Measurements from ENCODE around the gene IAPP.
A peak's percentile ranks its signal among the peaks of the same experiment; 100 is the strongest.

The IAPP gene

GRCh38 chr12:21372602-21373001 is at the start of gene IAPP:
Gene IAPP, plus strand, starts transcription at chr12:21372902. Its CDS starts 450 bp downstream, at chr12:21373352.
- H3K9me3 ChIP-seq (ENCODE audit: control insufficient read depth, insufficient read depth, low read length) = no peaks in the 10 kb centered on the region
- no peaks in the 10 kb centered on the region for H3K27me3 ChIP-seq (ENCODE audit: control insufficient read depth, insufficient read depth, low read length)
- no peak within 1 kb of the TSS for H3K27ac ChIP-seq (ENCODE audit: low read depth, low read length)
- H3K4me1 ChIP-seq (ENCODE audit: control insufficient read depth, insufficient read depth, low read length) = 0 out of 2 replicates have a peak, but pooled peaks cover 8% of the 10 kb centered on the region
- H3K9ac ChIP-seq (ENCODE audit: low read depth, low read length) = no peak within 1 kb of the TSS
- H3K4me3 ChIP-seq (ENCODE audit: low read depth, low read length) = no peak within 1 kb of the TSS
- H3K36me3 ChIP-seq (ENCODE audit: control insufficient read depth, insufficient read depth, low read length) = no peaks in the 10 kb centered on the region

- Histone ChIP-seq H3K9me3 (ENCODE audit: control insufficient read depth, insufficient read depth, low read length) (peaks cover 45% of the 10 kb centered on the region), H3K9ac (ENCODE audit: low read depth, low read length) (no peak overlapping the region; the same call in 1 of the 2 replicates), H3K4me3 (ENCODE audit: low read depth, low read length) (no peak overlapping the region; the same call in 1 of the 2 replicates), H3K36me3 (ENCODE audit: control insufficient read depth, insufficient read depth, low read length) (no peaks in the 10 kb centered on the region; the same call in 1 of the 2 replicates), H3K4me1 (ENCODE audit: control insufficient read depth, insufficient read depth, low read length) (peaks cover 25% of the 10 kb centered on the region), H3K27ac (ENCODE audit: low read depth, low read length) (peak overlapping the region; percentile 92), H3K27me3 (ENCODE audit: control insufficient read depth, insufficient read depth, low read length) (no peaks in the 10 kb centered on the region)
These were observed 49.0 kb upstream of the IAPP start for GRCh38 chr12:21323736-21324135.

GRCh38 chr12:21324551-21324950 is 48.2 kb upstream of the IAPP start:
- Histone ChIP-seq H3K27ac (ENCODE audit: low read depth, low read length) (peak overlapping the region; percentile 92), H3K36me3 (ENCODE audit: control insufficient read depth, insufficient read depth, low read length) (no peaks in the 10 kb centered on the region; the same call in 1 of the 2 replicates), H3K9ac (ENCODE audit: low read depth, low read length) (no peak overlapping the region; the same call in 1 of the 2 replicates), H3K27me3 (ENCODE audit: control insufficient read depth, insufficient read depth, low read length) (no peaks in the 10 kb centered on the region), H3K9me3 (ENCODE audit: control insufficient read depth, insufficient read depth, low read length) (peaks cover 50% of the 10 kb centered on the region), H3K4me1 (ENCODE audit: control insufficient read depth, insufficient read depth, low read length) (peaks cover 25% of the 10 kb centered on the region), H3K4me3 (ENCODE audit: low read depth, low read length) (peak overlapping the region; percentile 40)

- Histone ChIP-seq H3K9ac (ENCODE audit: low read depth, low read length) (no peak overlapping the region), H3K27ac (ENCODE audit: low read depth, low read length) (no peak overlapping the region), H3K9me3 (ENCODE audit: control insufficient read depth, insufficient read depth, low read length) (peaks cover 68% of the 10 kb centered on the region), H3K4me1 (ENCODE audit: control insufficient read depth, insufficient read depth, low read length) (peaks cover 20% of the 10 kb centered on the region), H3K27me3 (ENCODE audit: control insufficient read depth, insufficient read depth, low read length) (no peaks in the 10 kb centered on the region), H3K36me3 (ENCODE audit: control insufficient read depth, insufficient read depth, low read length) (no peaks in the 10 kb centered on the region; the same call in 1 of the 2 replicates), H3K4me3 (ENCODE audit: low read depth, low read length) (no peak overlapping the region)
These were observed 44.1 kb upstream of the IAPP start for GRCh38 chr12:21328578-21328977.

- H3K36me3 ChIP-seq (ENCODE audit: control insufficient read depth, insufficient read depth, low read length) = no peaks in the 10 kb centered on the region; the same call in 1 of the 2 replicates
- no peaks in the 10 kb centered on the region for H3K27me3 ChIP-seq (ENCODE audit: control insufficient read depth, insufficient read depth, low read length)
- H3K4me3 ChIP-seq (ENCODE audit: low read depth, low read length) = no peak overlapping the region
- H3K27ac ChIP-seq (ENCODE audit: low read depth, low read length) = no peak overlapping the region
- no peaks in the 10 kb centered on the region for H3K4me1 ChIP-seq (ENCODE audit: control insufficient read depth, insufficient read depth, low read length)
- peaks cover 65% of the 10 kb centered on the region for H3K9me3 ChIP-seq (ENCODE audit: control insufficient read depth, insufficient read depth, low read length)
- no peak overlapping the region for H3K9ac ChIP-seq (ENCODE audit: low read depth, low read length)
These were observed 41.9 kb upstream of the IAPP start for GRCh38 chr12:21330682-21331253.

- Histone ChIP-seq H3K4me3 (ENCODE audit: low read depth, low read length) (no peak within 1 kb of the TSS), H3K27ac (ENCODE audit: low read depth, low read length) (no peak within 1 kb of the TSS), H3K27me3 (ENCODE audit: control insufficient read depth, insufficient read depth, low read length) (no peaks in the 10 kb centered on the region), H3K36me3 (ENCODE audit: control insufficient read depth, insufficient read depth, low read length) (no peaks in the 10 kb centered on the region; the same call in 1 of the 2 replicates), H3K9ac (ENCODE audit: low read depth, low read length) (no peak within 1 kb of the TSS), H3K4me1 (ENCODE audit: control insufficient read depth, insufficient read depth, low read length) (peaks cover 11% of the 10 kb centered on the region), H3K9me3 (ENCODE audit: control insufficient read depth, insufficient read depth, low read length) (peaks cover 27% of the 10 kb centered on the region)
These were observed 37.9 kb upstream of the IAPP start, which contains the start of gene SLCO1A2 for GRCh38 chr12:21334771-21335325. Gene SLCO1A2, minus strand, starts transcription at chr12:21334917. Its CDS starts 270 bp downstream, at chr12:21334647.

GRCh38 chr12:21336656-21337055 is 36.0 kb upstream of the IAPP start:
- no peaks in the 10 kb centered on the region for H3K27me3 ChIP-seq (ENCODE audit: control insufficient read depth, insufficient read depth, low read length)
- H3K4me1 ChIP-seq (ENCODE audit: control insufficient read depth, insufficient read depth, low read length) = peaks cover 14% of the 10 kb centered on the region
- H3K9ac ChIP-seq (ENCODE audit: low read depth, low read length) = no peak overlapping the region
- peaks cover 10% of the 10 kb centered on the region for H3K9me3 ChIP-seq (ENCODE audit: control insufficient read depth, insufficient read depth, low read length)
- no peak overlapping the region for H3K27ac ChIP-seq (ENCODE audit: low read depth, low read length)
- no peaks in the 10 kb centered on the region; the same call in 1 of the 2 replicates for H3K36me3 ChIP-seq (ENCODE audit: control insufficient read depth, insufficient read depth, low read length)
- H3K4me3 ChIP-seq (ENCODE audit: low read depth, low read length) = no peak overlapping the region

GRCh38 chr12:21337453-21337852 is 35.2 kb upstream of the IAPP start:
- H3K9me3 ChIP-seq (ENCODE audit: control insufficient read depth, insufficient read depth, low read length) = peaks cover 2% of the 10 kb centered on the region; the same call in 1 of the 2 replicates
- H3K36me3 ChIP-seq (ENCODE audit: control insufficient read depth, insufficient read depth, low read length) = no peaks in the 10 kb centered on the region
- no peaks in the 10 kb centered on the region for H3K27me3 ChIP-seq (ENCODE audit: control insufficient read depth, insufficient read depth, low read length)
- H3K9ac ChIP-seq (ENCODE audit: low read depth, low read length) = no peak overlapping the region
- H3K4me3 ChIP-seq (ENCODE audit: low read depth, low read length) = no peak overlapping the region
- H3K4me1 ChIP-seq (ENCODE audit: control insufficient read depth, insufficient read depth, low read length) = peaks cover 14% of the 10 kb centered on the region
- no peak overlapping the region for H3K27ac ChIP-seq (ENCODE audit: low read depth, low read length)

GRCh38 chr12:21337959-21338744 is 34.5 kb upstream of the IAPP start:
- H3K4me3 ChIP-seq (ENCODE audit: low read depth, low read length) = no peak overlapping the region
- H3K27ac ChIP-seq (ENCODE audit: low read depth, low read length) = no peak overlapping the region

GRCh38 chr12:21339921-21340320 is 32.8 kb upstream of the IAPP start:
- H3K27me3 ChIP-seq (ENCODE audit: control insufficient read depth, insufficient read depth, low read length) = no peaks in the 10 kb centered on the region
- H3K4me3 ChIP-seq (ENCODE audit: low read depth, low read length) = no peak overlapping the region
- no peak overlapping the region for H3K27ac ChIP-seq (ENCODE audit: low read depth, low read length)
- H3K4me1 ChIP-seq (ENCODE audit: control insufficient read depth, insufficient read depth, low read length) = peaks cover 27% of the 10 kb centered on the region
- no peaks in the 10 kb centered on the region for H3K36me3 ChIP-seq (ENCODE audit: control insufficient read depth, insufficient read depth, low read length)
- no peaks in the 10 kb centered on the region for H3K9me3 ChIP-seq (ENCODE audit: control insufficient read depth, insufficient read depth, low read length)
- no peak overlapping the region for H3K9ac ChIP-seq (ENCODE audit: low read depth, low read length)

More at GRCh38 chr12:21337959-21338744, 34.5 kb upstream of the IAPP start:
- no peaks in the 10 kb centered on the region for H3K36me3 ChIP-seq (ENCODE audit: control insufficient read depth, insufficient read depth, low read length)
- no peak overlapping the region for H3K9ac ChIP-seq (ENCODE audit: low read depth, low read length)
- peaks cover 14% of the 10 kb centered on the region for H3K4me1 ChIP-seq (ENCODE audit: control insufficient read depth, insufficient read depth, low read length)
- no peaks in the 10 kb centered on the region; the same call in 1 of the 2 replicates for H3K9me3 ChIP-seq (ENCODE audit: control insufficient read depth, insufficient read depth, low read length)
- no peaks in the 10 kb centered on the region for H3K27me3 ChIP-seq (ENCODE audit: control insufficient read depth, insufficient read depth, low read length)
